Mucosa of gallbladder (tissue), 1 donor: Measurements from ENCODE around the gene PSG7. TPM values are rescaled to one million over a fixed set of nuclear protein-coding genes. Genes with fewer than 3 reads are reported as not detected.

Experiments
- total RNA-seq: library from RNA; stranded (reverse); gene quantifications from one replicate; pipeline ENCODE4 v1.2.1, GENCODE V29; 2021
- donor health status: DM: no; HTN: no; CAD: no.

PSG7 gene
- total RNA-seq, 1 donor from 2014 or later: not detected

Other genes with a start within 250 kb of the PSG7 start
- gene PSG3, start 196.7 kb downstream of the PSG7 start, total RNA-seq: not detected
- gene PSG8, start 171.5 kb downstream of the PSG7 start, total RNA-seq: not detected
- not detected for gene PSG1, start 57.5 kb downstream of the PSG7 start, total RNA-seq
- gene PSG6, start 19.3 kb downstream of the PSG7 start, total RNA-seq: not detected
- gene PSG11, start 89.3 kb upstream of the PSG7 start, total RNA-seq: not detected
- not detected for gene PSG2, start 145.5 kb upstream of the PSG7 start, total RNA-seq
- gene PSG5, start 249.3 kb upstream of the PSG7 start, total RNA-seq: not detected